Liver (tissue), 9 donors: ENCODE data around the gene TUBA3D. TPM values are rescaled to one million over a fixed set of nuclear protein-coding genes. Genes with fewer than 3 reads are reported as not detected.

Experiments used
- DNase-seq: peaks from one replicate; pipeline ENCODE4 v3.0.0-alpha.2; 2017; ENCODE audit warnings: low spot score
- H3K27ac ChIP-seq, 2 donors: one replicate each; pipeline ENCODE4 v1.7.0; 2013; ENCODE audit warnings: inconsistent platforms in 2 of 2, low read length in 2 of 2, control low read depth in 1 of 2, low read depth in 1 of 2, mild to moderate bottlenecking in 1 of 2
- H3K27me3 ChIP-seq, 4 donors: one replicate each; pipeline versions ENCODE4 v1.6.1 to v1.7.0; 2013; ENCODE audit warnings: low read length in 3 of 4, inconsistent platforms in 1 of 4, mild to moderate bottlenecking in 1 of 4, moderate library complexity in 1 of 4; ENCODE audit not compliant: control insufficient read depth in 4 of 4, insufficient read depth in 4 of 4
- H3K36me3 ChIP-seq, 4 donors: one replicate each; pipeline versions ENCODE4 v1.6.1 to v1.7.0; 2013; ENCODE audit warnings: low read length in 3 of 4, mild to moderate bottlenecking in 3 of 4, low read depth in 1 of 4, moderate library complexity in 1 of 4; ENCODE audit not compliant: control insufficient read depth in 4 of 4, insufficient read depth in 3 of 4
- H3K4me1 ChIP-seq, 4 donors: one replicate each; pipeline versions ENCODE4 v1.6.1 to v1.7.0; 2013; ENCODE audit warnings: low read length in 3 of 4, mild to moderate bottlenecking in 3 of 4, moderate library complexity in 1 of 4; ENCODE audit not compliant: control insufficient read depth in 4 of 4, insufficient read depth in 4 of 4
- H3K4me3 ChIP-seq, 3 donors: one replicate each; pipeline versions ENCODE4 v1.6.1 to v1.7.0; 2013; ENCODE audit warnings: low read length in 3 of 3, control low read depth in 1 of 3, low read depth in 1 of 3, mild to moderate bottlenecking in 1 of 3
- H3K9ac ChIP-seq, 2 donors: one replicate each; pipeline ENCODE4 v1.7.0; 2013; ENCODE audit warnings: low read length in 2 of 2, mild to moderate bottlenecking in 2 of 2, moderate library complexity in 2 of 2, control low read depth in 1 of 2, low read depth in 1 of 2
- H3K9me3 ChIP-seq, 4 donors: one replicate each; pipeline versions ENCODE4 v1.6.1 to v1.7.0; 2013; ENCODE audit warnings: low read length in 3 of 4; ENCODE audit not compliant: control insufficient read depth in 4 of 4
- FOXA1 ChIP-seq: IDR thresholded peaks from 2 replicates; pipeline ENCODE4 v1.6.1; 2016; ENCODE audit warnings: antibody characterized with exemption
- FOXA2 ChIP-seq: IDR thresholded peaks from 2 replicates; pipeline ENCODE4 v1.6.1; 2016; ENCODE audit warnings: antibody characterized with exemption
- GABPA ChIP-seq, 2 donors: IDR thresholded peaks in 1 of 2; conservative IDR thresholded peaks in 1 of 2; 2 replicates each; pipeline ENCODE4 v1.6.1; 2016; ENCODE audit warnings: antibody characterized with exemption in 2 of 2, mild to moderate bottlenecking in 1 of 2, moderate library complexity in 1 of 2
- HNF4A ChIP-seq, 2 donors: conservative IDR thresholded peaks; 2 replicates each; pipeline ENCODE4 v1.6.1; 2016; ENCODE audit warnings: antibody characterized with exemption in 2 of 2, mild to moderate bottlenecking in 2 of 2
- HNF4G ChIP-seq: IDR thresholded peaks from 2 replicates; pipeline ENCODE4 v1.6.1; 2016; ENCODE audit warnings: antibody characterized with exemption
- JUND ChIP-seq, 2 donors: IDR thresholded peaks; 2 replicates each; pipeline ENCODE4 v1.6.1; 2016; ENCODE audit warnings: antibody characterized with exemption in 2 of 2
- NR2F2 ChIP-seq: IDR thresholded peaks from 2 replicates; pipeline ENCODE4 v1.6.1; 2016; ENCODE audit warnings: antibody characterized with exemption
- RXRA ChIP-seq, 2 donors: IDR thresholded peaks; 2 replicates each; pipeline ENCODE4 v1.6.1; 2017 to 2018; ENCODE audit warnings: antibody characterized with exemption in 2 of 2, mild to moderate bottlenecking in 1 of 2
- SP1 ChIP-seq: IDR thresholded peaks from 2 replicates; pipeline ENCODE4 v1.6.1; 2018; ENCODE audit warnings: antibody characterized with exemption, mild to moderate bottlenecking
- TAF1 ChIP-seq: conservative IDR thresholded peaks from 2 replicates; pipeline ENCODE4 v1.6.1; 2016; ENCODE audit warnings: antibody characterized with exemption, mild to moderate bottlenecking
- YY1 ChIP-seq: IDR thresholded peaks from 2 replicates; pipeline ENCODE4 v1.6.1; 2016; ENCODE audit warnings: antibody characterized with exemption, mild to moderate bottlenecking
- ZBTB33 ChIP-seq: IDR thresholded peaks from 2 replicates; pipeline ENCODE4 v1.6.1; 2016; ENCODE audit warnings: antibody characterized with exemption
- WGBS: extraction: QIAGEN DNeasy Blood & Tissue Kit; methylation state at CpG from one replicate; pipeline ENCODE4 v1.1.7; 2013; 5-methylcytosine and 5-hydroxymethylcytosine counted together
- polyA plus RNA-seq, 2 donors: library from polyadenylated mRNA; stranded (reverse) in 1 of 2; unstranded in 1 of 2; fragments of 200-250 nt in 1 of 2; fragments of >200 nt in 1 of 2; fragmentation: Nextera tagmentation in 1 of 2; extraction: Ambion mirVana in 1 of 2; gene quantifications; one replicate each; pipeline versions ENCODE4 v1.2.1 to v1.2.3, GENCODE V29; 2013 to 2015
- total RNA-seq, 2 donors: library from RNA; depleted of rRNA; stranded (reverse); fragments of >200 nt; gene quantifications; one replicate each; pipeline ENCODE4 v1.2.3, GENCODE V29; 2014
- TF ChIP-seq, protein P1 (sequence below): IDR thresholded peaks from 2 replicates; pipeline ENCODE4 v1.6.1; 2016; ENCODE audit warnings: antibody characterized with exemption
- TF ChIP-seq, protein P2 (sequence below): IDR thresholded peaks from 2 replicates; pipeline ENCODE4 v1.6.1; 2016; ENCODE audit warnings: antibody characterized with exemption, mild to moderate bottlenecking
- TF ChIP-seq, protein P3 (sequence below): fragments of 150-350 bp; IDR thresholded peaks from 2 replicates; pipeline ENCODE4 v1.5.1; 2017; ENCODE audit warnings: improper control_type of control experiment, low read depth, low read length; ENCODE audit not compliant: missing input control
- TF ChIP-seq, protein P4 (sequence below): IDR thresholded peaks from 2 replicates; pipeline ENCODE4 v1.6.1; 2016; ENCODE audit warnings: antibody characterized with exemption
- donor health status: healthy.
- donor health status: healthy.
- donor health status: healthy.
- donor health status: healthy.
- donor health status: healthy.

The TUBA3D gene
- under 1 TPM; 0.08 to 0.14 TPM for total RNA-seq
- under 1 TPM; 0.13 to 0.15 TPM for polyA plus RNA-seq

DNA sequence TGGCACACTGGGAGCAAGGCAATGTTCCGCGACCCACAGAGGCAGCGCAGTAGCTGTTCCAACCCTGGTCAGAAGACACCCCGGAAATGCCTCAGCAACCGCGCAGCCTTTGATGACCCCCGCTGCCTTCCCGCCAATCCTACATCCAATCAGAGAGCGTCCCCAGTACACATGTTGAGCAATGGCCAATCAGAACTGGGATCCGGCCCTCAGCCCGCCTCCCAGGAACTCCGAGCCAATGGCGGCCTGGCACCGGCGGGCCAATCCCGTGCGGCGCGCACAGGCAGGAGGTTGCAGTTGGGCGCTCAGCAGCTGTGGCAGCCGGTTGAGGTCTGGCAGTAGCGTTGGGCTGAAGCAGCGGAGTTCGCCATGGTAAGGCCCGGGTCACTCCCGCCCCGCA lies at the start of gene TUBA3D:
TSS of gene TUBA3D (plus strand) at position 289 of the 400 bp plus-strand sequence. CDS start at position 370, 81 bp downstream.
- H3K9ac ChIP-seq: no peak within 1 kb of the TSS
- no peaks in the 10 kb centered on the region for H3K27me3 ChIP-seq
- DNase-seq: no peak
- 96% methylated on average over 27 of the region's 27 CpGs for WGBS
- no peak within 1 kb of the TSS for H3K4me3 ChIP-seq
- no peaks in the 10 kb centered on the region for H3K36me3 ChIP-seq
- TF ChIP-seq ZBTB33 (no peak), HNF4G (no peak), YY1 (no peak), RXRA (IDR thresholded peaks at IDR 0.05) (no peak), FOXA1 (no peak), HNF4A (conservative IDR thresholded peaks at IDR 0.05) (no peak), NR2F2 (no peak), JUND (IDR thresholded peaks at IDR 0.05) (no peak), SP1 (no peak), FOXA2 (no peak), GABPA (IDR thresholded peaks at IDR 0.05 in 1 of 2, conservative IDR thresholded peaks at IDR 0.05 in 1 of 2) (no peak), TAF1 (no peak)
- TF ChIP-seq, protein P1, sequence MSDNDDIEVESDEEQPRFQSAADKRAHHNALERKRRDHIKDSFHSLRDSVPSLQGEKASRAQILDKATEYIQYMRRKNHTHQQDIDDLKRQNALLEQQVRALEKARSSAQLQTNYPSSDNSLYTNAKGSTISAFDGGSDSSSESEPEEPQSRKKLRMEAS: no peak
- TF ChIP-seq, protein P2, sequence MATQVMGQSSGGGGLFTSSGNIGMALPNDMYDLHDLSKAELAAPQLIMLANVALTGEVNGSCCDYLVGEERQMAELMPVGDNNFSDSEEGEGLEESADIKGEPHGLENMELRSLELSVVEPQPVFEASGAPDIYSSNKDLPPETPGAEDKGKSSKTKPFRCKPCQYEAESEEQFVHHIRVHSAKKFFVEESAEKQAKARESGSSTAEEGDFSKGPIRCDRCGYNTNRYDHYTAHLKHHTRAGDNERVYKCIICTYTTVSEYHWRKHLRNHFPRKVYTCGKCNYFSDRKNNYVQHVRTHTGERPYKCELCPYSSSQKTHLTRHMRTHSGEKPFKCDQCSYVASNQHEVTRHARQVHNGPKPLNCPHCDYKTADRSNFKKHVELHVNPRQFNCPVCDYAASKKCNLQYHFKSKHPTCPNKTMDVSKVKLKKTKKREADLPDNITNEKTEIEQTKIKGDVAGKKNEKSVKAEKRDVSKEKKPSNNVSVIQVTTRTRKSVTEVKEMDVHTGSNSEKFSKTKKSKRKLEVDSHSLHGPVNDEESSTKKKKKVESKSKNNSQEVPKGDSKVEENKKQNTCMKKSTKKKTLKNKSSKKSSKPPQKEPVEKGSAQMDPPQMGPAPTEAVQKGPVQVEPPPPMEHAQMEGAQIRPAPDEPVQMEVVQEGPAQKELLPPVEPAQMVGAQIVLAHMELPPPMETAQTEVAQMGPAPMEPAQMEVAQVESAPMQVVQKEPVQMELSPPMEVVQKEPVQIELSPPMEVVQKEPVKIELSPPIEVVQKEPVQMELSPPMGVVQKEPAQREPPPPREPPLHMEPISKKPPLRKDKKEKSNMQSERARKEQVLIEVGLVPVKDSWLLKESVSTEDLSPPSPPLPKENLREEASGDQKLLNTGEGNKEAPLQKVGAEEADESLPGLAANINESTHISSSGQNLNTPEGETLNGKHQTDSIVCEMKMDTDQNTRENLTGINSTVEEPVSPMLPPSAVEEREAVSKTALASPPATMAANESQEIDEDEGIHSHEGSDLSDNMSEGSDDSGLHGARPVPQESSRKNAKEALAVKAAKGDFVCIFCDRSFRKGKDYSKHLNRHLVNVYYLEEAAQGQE: no peak
- TF ChIP-seq, protein P3, sequence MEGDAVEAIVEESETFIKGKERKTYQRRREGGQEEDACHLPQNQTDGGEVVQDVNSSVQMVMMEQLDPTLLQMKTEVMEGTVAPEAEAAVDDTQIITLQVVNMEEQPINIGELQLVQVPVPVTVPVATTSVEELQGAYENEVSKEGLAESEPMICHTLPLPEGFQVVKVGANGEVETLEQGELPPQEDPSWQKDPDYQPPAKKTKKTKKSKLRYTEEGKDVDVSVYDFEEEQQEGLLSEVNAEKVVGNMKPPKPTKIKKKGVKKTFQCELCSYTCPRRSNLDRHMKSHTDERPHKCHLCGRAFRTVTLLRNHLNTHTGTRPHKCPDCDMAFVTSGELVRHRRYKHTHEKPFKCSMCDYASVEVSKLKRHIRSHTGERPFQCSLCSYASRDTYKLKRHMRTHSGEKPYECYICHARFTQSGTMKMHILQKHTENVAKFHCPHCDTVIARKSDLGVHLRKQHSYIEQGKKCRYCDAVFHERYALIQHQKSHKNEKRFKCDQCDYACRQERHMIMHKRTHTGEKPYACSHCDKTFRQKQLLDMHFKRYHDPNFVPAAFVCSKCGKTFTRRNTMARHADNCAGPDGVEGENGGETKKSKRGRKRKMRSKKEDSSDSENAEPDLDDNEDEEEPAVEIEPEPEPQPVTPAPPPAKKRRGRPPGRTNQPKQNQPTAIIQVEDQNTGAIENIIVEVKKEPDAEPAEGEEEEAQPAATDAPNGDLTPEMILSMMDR: no peak
- TF ChIP-seq, protein P4, sequence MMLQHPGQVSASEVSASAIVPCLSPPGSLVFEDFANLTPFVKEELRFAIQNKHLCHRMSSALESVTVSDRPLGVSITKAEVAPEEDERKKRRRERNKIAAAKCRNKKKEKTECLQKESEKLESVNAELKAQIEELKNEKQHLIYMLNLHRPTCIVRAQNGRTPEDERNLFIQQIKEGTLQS: no peak
- H3K4me1 ChIP-seq: no peaks in the 10 kb centered on the region
- no peaks in the 10 kb centered on the region for H3K9me3 ChIP-seq
- no peak within 1 kb of the TSS for H3K27ac ChIP-seq

GRCh38 chr2:131426727-131427126 lies 49.2 kb upstream of the TUBA3D start:
- no peak for TF ChIP-seq FOXA1
- Histone ChIP-seq H3K4me1 (peaks cover 0 to 2% (median 0%) of the 10 kb centered on the region in 4 donors), H3K9ac (no peak overlapping the region), H3K27ac (no peak overlapping the region), H3K27me3 (peaks cover 0 to 15% (median 2%) of the 10 kb centered on the region in 4 donors), H3K4me3 (no peak overlapping the region), H3K9me3 (no peaks in the 10 kb centered on the region), H3K36me3 (no peaks in the 10 kb centered on the region)
- 46% methylated on average over 5 of the region's 5 CpGs for WGBS
- no peak for DNase-seq
